Gastroesophageal sphincter (tissue), 4 donors: Measurements from ENCODE around the gene FAM78A. TPM values are rescaled to one million over a fixed set of nuclear protein-coding genes. Genes with fewer than 3 reads are reported as not detected.

ENCODE experiments used
- ATAC-seq: fragments of 150-250 bp; one replicate; pipeline ENCODE4 v1.9.1; 2016; ENCODE audit warnings: mild to moderate bottlenecking, moderate library complexity
- H3K27ac ChIP-seq, 4 donors: fragments of 200-600 bp; sonication (generic) in 3 of 4; 1 replicate in 3 of 4; 2 replicates in 1 of 4; pipeline ENCODE4 v1.5.1; 2016 to 2019
- H3K27me3 ChIP-seq: fragments of 200-600 bp; sonication (generic); one replicate; pipeline ENCODE4 v1.5.1; 2019
- H3K36me3 ChIP-seq, 2 donors: fragments of 200-600 bp; sonication (generic); one replicate each; pipeline ENCODE4 v1.5.1; 2019; ENCODE audit warnings: control low read depth in 1 of 2
- H3K4me1 ChIP-seq, 3 donors: fragments of 200-600 bp; sonication (generic); 1 replicate in 2 of 3; 2 replicates in 1 of 3; pipeline ENCODE4 v1.5.1; 2016 to 2019; ENCODE audit warnings: control low read depth in 2 of 3
- H3K4me3 ChIP-seq, 2 donors: fragments of 200-600 bp; sonication (generic); one replicate each; pipeline ENCODE4 v1.5.1; 2019; ENCODE audit warnings: mild to moderate bottlenecking in 1 of 2, moderate library complexity in 1 of 2
- H3K9me3 ChIP-seq, 3 donors: fragments of 200-600 bp; sonication (generic); one replicate each; pipeline ENCODE4 v1.5.1; 2017 to 2019; ENCODE audit warnings: control low read depth in 2 of 3
- EP300 ChIP-seq: sonication (generic); formaldehyde crosslinking; IDR thresholded peaks from one replicate; pipeline ENCODE4 v1.6.1; 2017; ENCODE audit warnings: antibody characterized with exemption, mild to moderate bottlenecking
- POLR2A ChIP-seq, 2 donors: fragments of 450-650 bp; IDR thresholded peaks; one replicate each; pipeline ENCODE4 v1.6.1; 2017; ENCODE audit warnings: antibody characterized with exemption in 2 of 2, mild to moderate bottlenecking in 2 of 2, moderate library complexity in 1 of 2
- POLR2AphosphoS5 ChIP-seq: sonication (generic); formaldehyde crosslinking; IDR thresholded peaks from one replicate; pipeline ENCODE4 v1.6.1; 2017; ENCODE audit warnings: antibody characterized with exemption
- WGBS, 2 donors: methylation state at CpG; one replicate each; pipeline ENCODE4 v1.1.5; 2018; ENCODE audit warnings: low coverage in 1 of 2; 5-methylcytosine and 5-hydroxymethylcytosine counted together
- total RNA-seq, 4 donors: library from RNA; depleted of rRNA; stranded (reverse); fragments of >200 nt; gene quantifications; one replicate each; pipeline ENCODE4 v1.1.0, GENCODE V29; 2016
- TF ChIP-seq, protein P1 (sequence below), 4 experiments: fragments of 200-600 bp in 2 of 4; fragments of 450-650 bp in 2 of 4; sonication (generic) in 1 of 4; IDR thresholded peaks; one replicate each; pipeline ENCODE4 v1.5.1; 2017 to 2019; ENCODE audit warnings: antibody characterized with exemption in 4 of 4, mild to moderate bottlenecking in 2 of 4, moderate library complexity in 2 of 4

Gene FAM78A
- total RNA-seq, 4 donors from 2014 or later = 0.78 to 5.4 (median 2.9) TPM

DNA sequence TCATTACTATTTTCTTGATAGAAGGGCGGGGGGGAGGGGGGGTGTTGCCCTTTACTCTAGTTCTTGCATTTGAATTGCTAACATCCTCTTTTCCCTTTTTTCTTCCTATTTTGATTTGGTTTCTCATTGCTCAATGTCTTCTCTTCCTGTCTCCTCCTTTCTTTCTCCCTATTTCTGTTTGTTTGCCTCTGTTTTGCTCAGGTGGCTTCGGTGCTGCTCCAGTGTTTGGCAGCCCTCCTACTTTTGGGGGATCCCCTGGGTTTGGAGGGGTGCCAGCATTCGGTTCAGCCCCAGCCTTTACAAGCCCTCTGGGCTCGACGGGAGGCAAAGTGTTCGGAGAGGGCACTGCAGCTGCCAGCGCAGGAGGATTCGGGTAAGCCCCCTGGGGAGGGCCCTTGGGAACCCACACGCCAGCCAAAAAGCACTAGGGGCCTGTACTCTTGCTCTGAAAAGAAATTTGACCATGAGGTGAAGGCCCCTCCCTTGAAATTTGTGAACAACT, 48.3 kb downstream of the FAM78A start:
- Histone ChIP-seq H3K27me3 (no peaks in the 10 kb centered on the region), H3K4me1 (peaks cover 0 to 12% (median 0%) of the 10 kb centered on the region in 3 donors), H3K4me3 (peak overlapping the region in 1 of 2 donors; percentile 25), H3K27ac (no peak overlapping the region), H3K36me3 (peaks cover 0 to 79% of the 10 kb centered on the region in 2 donors), H3K9me3 (no peaks in the 10 kb centered on the region)
- 49 to 100% methylated on average over 1 to 4 of the region's 9 CpGs for WGBS, 2 donors
- no peak for TF ChIP-seq EP300
- no peak for TF ChIP-seq POLR2AphosphoS5
- TF ChIP-seq, protein P1, sequence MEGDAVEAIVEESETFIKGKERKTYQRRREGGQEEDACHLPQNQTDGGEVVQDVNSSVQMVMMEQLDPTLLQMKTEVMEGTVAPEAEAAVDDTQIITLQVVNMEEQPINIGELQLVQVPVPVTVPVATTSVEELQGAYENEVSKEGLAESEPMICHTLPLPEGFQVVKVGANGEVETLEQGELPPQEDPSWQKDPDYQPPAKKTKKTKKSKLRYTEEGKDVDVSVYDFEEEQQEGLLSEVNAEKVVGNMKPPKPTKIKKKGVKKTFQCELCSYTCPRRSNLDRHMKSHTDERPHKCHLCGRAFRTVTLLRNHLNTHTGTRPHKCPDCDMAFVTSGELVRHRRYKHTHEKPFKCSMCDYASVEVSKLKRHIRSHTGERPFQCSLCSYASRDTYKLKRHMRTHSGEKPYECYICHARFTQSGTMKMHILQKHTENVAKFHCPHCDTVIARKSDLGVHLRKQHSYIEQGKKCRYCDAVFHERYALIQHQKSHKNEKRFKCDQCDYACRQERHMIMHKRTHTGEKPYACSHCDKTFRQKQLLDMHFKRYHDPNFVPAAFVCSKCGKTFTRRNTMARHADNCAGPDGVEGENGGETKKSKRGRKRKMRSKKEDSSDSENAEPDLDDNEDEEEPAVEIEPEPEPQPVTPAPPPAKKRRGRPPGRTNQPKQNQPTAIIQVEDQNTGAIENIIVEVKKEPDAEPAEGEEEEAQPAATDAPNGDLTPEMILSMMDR (IDR thresholded peaks at IDR 0.05) = no peak
- no peak for TF ChIP-seq POLR2A (IDR thresholded peaks at IDR 0.05)
- ATAC-seq = no peak

- Histone ChIP-seq H3K36me3 (peaks cover 0 to 79% of the 10 kb centered on the region in 2 donors), H3K4me3 (no peak overlapping the region), H3K9me3 (no peaks in the 10 kb centered on the region), H3K4me1 (peaks cover 0 to 12% (median 0%) of the 10 kb centered on the region in 3 donors), H3K27ac (no peak overlapping the region), H3K27me3 (no peaks in the 10 kb centered on the region)
- WGBS, 2 donors = 50 to 54% methylated on average over 6 to 9 of the region's 9 CpGs
- no peak for ATAC-seq
- no peak for TF ChIP-seq POLR2AphosphoS5
- no peak for TF ChIP-seq POLR2A (IDR thresholded peaks at IDR 0.05)
- no peak for TF ChIP-seq EP300
- TF ChIP-seq, protein P1 (IDR thresholded peaks at IDR 0.05) = no peak
Observed at GRCh38 chr9:131227112-131227958, 49.0 kb downstream of the FAM78A start.

GRCh38 chr9:131226226-131226625, 50.1 kb downstream of the FAM78A start:
- H3K36me3 ChIP-seq = peaks cover 0 to 73% of the 10 kb centered on the region in 2 donors
- 92 to 93% methylated on average over 3 of the region's 3 CpGs for WGBS, 2 donors
- TF ChIP-seq POLR2AphosphoS5 = no peak

DNA sequence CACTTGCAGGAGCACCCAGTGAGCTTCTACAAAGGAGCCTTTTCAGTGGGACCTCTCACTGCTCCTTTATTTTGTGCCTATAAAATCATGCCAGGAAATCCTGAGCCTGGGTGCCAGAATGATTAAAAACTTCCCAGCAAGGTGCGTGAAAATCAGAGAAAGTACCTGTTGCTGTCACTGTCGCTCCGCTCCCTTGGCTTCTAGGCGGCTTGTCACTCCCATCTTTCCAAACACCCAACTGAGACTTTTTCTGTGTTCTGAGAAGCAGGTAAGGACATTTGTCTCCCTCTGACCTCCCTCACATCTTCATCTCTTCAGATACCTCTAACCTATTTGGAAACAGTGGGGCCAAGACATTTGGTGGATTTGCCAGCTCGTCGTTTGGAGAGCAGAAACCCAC, 53.9 kb downstream of the FAM78A start:
- Histone ChIP-seq H3K27me3 (no peaks in the 10 kb centered on the region), H3K4me3 (no peak overlapping the region), H3K9me3 (no peaks in the 10 kb centered on the region), H3K27ac (no peak overlapping the region), H3K36me3 (peaks cover 0 to 62% of the 10 kb centered on the region in 2 donors), H3K4me1 (peaks cover 0 to 18% (median 0%) of the 10 kb centered on the region in 3 donors)
- no peak for ATAC-seq
- 94 to 96% methylated on average over 4 to 6 of the region's 6 CpGs for WGBS, 2 donors
- TF ChIP-seq, protein P1 (IDR thresholded peaks at IDR 0.05) = no peak
- TF ChIP-seq POLR2AphosphoS5 (no peak), EP300 (no peak), POLR2A (IDR thresholded peaks at IDR 0.05) (no peak)

More at GRCh38 chr9:131226226-131226625, 50.1 kb downstream of the FAM78A start:
- Histone ChIP-seq H3K9me3 (no peaks in the 10 kb centered on the region), H3K27ac (no peak overlapping the region), H3K27me3 (no peaks in the 10 kb centered on the region), H3K4me3 (no peak overlapping the region), H3K4me1 (peaks cover 0 to 12% (median 0%) of the 10 kb centered on the region in 3 donors)
- no peak for ATAC-seq

GRCh38 chr9:131220485-131220884, 55.8 kb downstream of the FAM78A start:
- H3K36me3 ChIP-seq = peaks cover 0 to 58% of the 10 kb centered on the region in 2 donors
- H3K27ac ChIP-seq = no peak overlapping the region
- 90 to 95% methylated on average over 2 of the region's 2 CpGs for WGBS, 2 donors
- H3K9me3 ChIP-seq = no peaks in the 10 kb centered on the region
- TF ChIP-seq POLR2A (IDR thresholded peaks at IDR 0.05) = no peak
- no peak for TF ChIP-seq EP300
- no peak for TF ChIP-seq POLR2AphosphoS5
- TF ChIP-seq, protein P1 (IDR thresholded peaks at IDR 0.05) = no peak
- no peak overlapping the region for H3K4me3 ChIP-seq
- no peak for ATAC-seq
- no peaks in the 10 kb centered on the region for H3K27me3 ChIP-seq
- peaks cover 2 to 25% (median 2%) of the 10 kb centered on the region in 3 donors for H3K4me1 ChIP-seq
